DND-41 (cell line): Measurements from ENCODE around the gene IGF2BP3.

Source experiments
- ATAC-seq: fragments of 200-7000 bp; cut with Tn5 transposase; 3 replicates; pipeline ENCODE4 v1.9.1; 2021; ENCODE audit warnings: low read depth; ENCODE audit not compliant: insufficient read depth
- DNase-seq: peaks from one replicate; pipeline ENCODE4 v3.0.0-alpha.2; 2020
- H2AFZ ChIP-seq: 2 replicates; pipeline ENCODE4 v1.6.0; 2012; ENCODE audit warnings: low read depth, low read length
- H3K27ac ChIP-seq: 2 replicates; pipeline ENCODE4 v1.5.1; 2012; ENCODE audit warnings: low read length, inconsistent platforms
- H3K27me3 ChIP-seq: fragments of 200-600 bp; sonication (generic); 2 replicates; pipeline ENCODE4 v1.6.0; 2012; ENCODE audit warnings: low read length, mild to moderate bottlenecking, inconsistent platforms; ENCODE audit not compliant: insufficient read depth, poor library complexity
- H3K36me3 ChIP-seq: 2 replicates; pipeline ENCODE4 v1.5.1; 2012; ENCODE audit warnings: low read length, inconsistent platforms; ENCODE audit not compliant: insufficient read depth
- H3K4me1 ChIP-seq: 2 replicates; pipeline ENCODE4 v1.5.1; 2012; ENCODE audit warnings: mild to moderate bottlenecking, low read length; ENCODE audit not compliant: insufficient read depth
- H3K4me2 ChIP-seq: 2 replicates; pipeline ENCODE4 v1.6.0; 2012; ENCODE audit warnings: mild to moderate bottlenecking, moderate library complexity, low read length, inconsistent platforms; ENCODE audit not compliant: insufficient read depth
- H3K4me3 ChIP-seq, 2 experiments: fragments of 200-600 bp in 1 of 2; shearing (Covaris generic) in 1 of 2; 2 replicates each; pipeline ENCODE4 v1.5.1; 2012 to 2016; ENCODE audit warnings: inconsistent platforms in 2 of 2, low read length in 2 of 2, mild to moderate bottlenecking in 2 of 2, low read depth in 1 of 2, moderate library complexity in 1 of 2
- H3K79me2 ChIP-seq: 2 replicates; pipeline ENCODE4 v1.6.0; 2012; ENCODE audit warnings: low read length, inconsistent platforms; ENCODE audit not compliant: insufficient read depth
- H3K9ac ChIP-seq: 2 replicates; pipeline ENCODE4 v1.6.0; 2012; ENCODE audit warnings: low read depth, mild to moderate bottlenecking, inconsistent platforms, low read length, moderate library complexity
- H3K9me3 ChIP-seq: 2 replicates; pipeline ENCODE4 v1.5.1; 2012; ENCODE audit warnings: low read length, moderate library complexity, mild to moderate bottlenecking, inconsistent platforms; ENCODE audit not compliant: insufficient read depth, severe bottlenecking
- H4K20me1 ChIP-seq: 2 replicates; pipeline ENCODE4 v1.6.0; 2012; ENCODE audit warnings: low read length; ENCODE audit not compliant: insufficient read depth
- EZH2 ChIP-seq: IDR thresholded peaks from 3 replicates; pipeline ENCODE4 v1.6.1; 2012; ENCODE audit warnings: borderline replicate concordance, low read depth, mild to moderate bottlenecking, moderate library complexity, low read length, inconsistent platforms; ENCODE audit not compliant: severe bottlenecking
- TF ChIP-seq, protein P1 (sequence below): IDR thresholded peaks from 2 replicates; pipeline ENCODE4 v1.5.1; 2012; ENCODE audit warnings: borderline replicate concordance, low read length, moderate library complexity, mild to moderate bottlenecking; ENCODE audit not compliant: poor library complexity, severe bottlenecking; ENCODE audit errors: extremely low read depth

Gene IGF2BP3

DNA sequence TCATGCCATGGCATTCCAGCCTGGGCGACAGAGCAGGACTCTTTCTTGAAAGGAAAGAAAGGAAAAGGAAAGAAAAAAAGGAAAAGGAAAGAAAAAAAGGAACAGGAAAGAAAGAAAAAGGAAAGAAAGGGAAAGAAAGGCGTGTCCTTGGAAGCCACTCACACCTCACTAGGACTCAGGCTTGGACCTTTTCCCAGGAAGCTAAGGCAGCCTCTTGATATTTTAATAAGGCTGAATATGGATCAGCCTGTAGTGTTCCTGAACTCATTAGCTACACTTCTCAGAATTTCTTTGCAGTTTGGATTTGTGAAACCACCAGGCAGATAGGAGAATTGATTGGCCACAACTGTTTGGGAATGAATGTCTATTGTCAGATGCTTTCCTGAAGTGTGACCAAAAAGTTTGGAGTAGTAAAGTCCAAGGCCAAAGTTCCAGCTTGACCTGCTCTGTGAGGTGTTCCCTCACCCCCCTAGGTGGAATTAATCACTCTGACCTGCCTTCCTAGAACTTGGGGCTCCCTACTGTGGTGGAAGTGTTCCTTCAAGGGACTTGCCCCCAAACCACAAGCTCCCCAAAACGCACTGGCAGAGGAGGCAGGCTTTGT, 178.2 kb downstream of the IGF2BP3 start:
- no peak for TF ChIP-seq EZH2
- TF ChIP-seq, protein P1, sequence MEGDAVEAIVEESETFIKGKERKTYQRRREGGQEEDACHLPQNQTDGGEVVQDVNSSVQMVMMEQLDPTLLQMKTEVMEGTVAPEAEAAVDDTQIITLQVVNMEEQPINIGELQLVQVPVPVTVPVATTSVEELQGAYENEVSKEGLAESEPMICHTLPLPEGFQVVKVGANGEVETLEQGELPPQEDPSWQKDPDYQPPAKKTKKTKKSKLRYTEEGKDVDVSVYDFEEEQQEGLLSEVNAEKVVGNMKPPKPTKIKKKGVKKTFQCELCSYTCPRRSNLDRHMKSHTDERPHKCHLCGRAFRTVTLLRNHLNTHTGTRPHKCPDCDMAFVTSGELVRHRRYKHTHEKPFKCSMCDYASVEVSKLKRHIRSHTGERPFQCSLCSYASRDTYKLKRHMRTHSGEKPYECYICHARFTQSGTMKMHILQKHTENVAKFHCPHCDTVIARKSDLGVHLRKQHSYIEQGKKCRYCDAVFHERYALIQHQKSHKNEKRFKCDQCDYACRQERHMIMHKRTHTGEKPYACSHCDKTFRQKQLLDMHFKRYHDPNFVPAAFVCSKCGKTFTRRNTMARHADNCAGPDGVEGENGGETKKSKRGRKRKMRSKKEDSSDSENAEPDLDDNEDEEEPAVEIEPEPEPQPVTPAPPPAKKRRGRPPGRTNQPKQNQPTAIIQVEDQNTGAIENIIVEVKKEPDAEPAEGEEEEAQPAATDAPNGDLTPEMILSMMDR: no peak
- Histone ChIP-seq H2AFZ (no peak overlapping the region), H3K27ac (no peak overlapping the region), H3K27me3 (no peaks in the 10 kb centered on the region), H3K36me3 (no peaks in the 10 kb centered on the region), H4K20me1 (no peaks in the 10 kb centered on the region), H3K9ac (no peak overlapping the region), H3K9me3 (no peaks in the 10 kb centered on the region), H3K4me1 (peaks cover 13% of the 10 kb centered on the region), H3K79me2 (no peaks in the 10 kb centered on the region), H3K4me2 (no peak overlapping the region), H3K4me3 (no peak overlapping the region)
- ATAC-seq (no peak), DNase-seq (no peak)

DNA sequence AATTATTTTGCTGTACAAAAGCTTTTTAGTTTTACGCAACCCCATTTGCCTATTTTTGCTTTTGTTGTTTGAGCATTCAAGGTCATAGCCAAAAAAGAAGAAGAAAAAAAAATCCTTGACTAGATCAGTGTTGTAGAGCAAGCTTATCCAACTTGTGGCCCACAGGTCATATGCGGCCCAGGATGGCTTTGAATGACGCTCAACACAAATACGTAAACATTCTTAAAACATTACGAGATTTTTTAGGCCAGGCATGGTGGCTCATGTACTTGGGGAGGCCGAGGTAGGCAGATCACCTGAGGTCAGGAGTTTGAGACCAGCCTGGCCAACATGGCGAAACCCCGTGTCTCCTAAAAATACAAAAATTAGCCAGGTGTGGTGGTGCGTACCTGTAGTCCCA, 179.3 kb downstream of the IGF2BP3 start:
- Histone ChIP-seq H3K27me3 (no peaks in the 10 kb centered on the region), H3K4me2 (no peak overlapping the region), H3K9me3 (no peaks in the 10 kb centered on the region), H3K27ac (no peak overlapping the region), H4K20me1 (no peaks in the 10 kb centered on the region), H3K4me1 (peaks cover 13% of the 10 kb centered on the region), H3K36me3 (no peaks in the 10 kb centered on the region), H3K79me2 (no peaks in the 10 kb centered on the region), H3K9ac (no peak overlapping the region), H3K4me3 (no peak overlapping the region), H2AFZ (no peak overlapping the region)
- no peak for DNase-seq
- no peak for ATAC-seq
- TF ChIP-seq, protein P1: no peak
- no peak for TF ChIP-seq EZH2

DNA sequence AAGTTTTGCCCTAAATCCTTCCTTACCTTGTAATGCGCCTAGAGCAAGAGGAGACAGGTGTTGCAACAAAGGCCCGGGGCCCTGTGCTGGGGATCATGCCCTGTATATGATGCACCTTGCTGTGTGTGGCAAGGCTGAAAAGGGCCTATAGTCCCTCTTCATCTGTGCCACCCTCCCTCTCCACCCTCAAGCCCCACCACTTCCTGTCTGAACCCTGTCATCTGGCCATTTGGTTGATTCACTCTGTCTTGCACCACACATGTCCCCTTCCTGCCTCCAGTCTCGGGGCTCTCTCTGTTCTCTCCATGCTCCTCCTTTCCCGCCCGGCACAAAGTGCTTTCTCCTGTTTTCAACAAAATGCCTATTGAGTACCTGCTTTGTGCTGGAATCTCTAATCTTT, 182.7 kb downstream of the IGF2BP3 start:
- H3K4me2 ChIP-seq: no peak overlapping the region
- H2AFZ ChIP-seq: 0 out of 2 replicates have a peak overlapping the region, but pooled peaks have one; percentile 55
- peak; percentile 72 for ATAC-seq

More for the DNA sequence above, 182.7 kb downstream of the IGF2BP3 start:
- Histone ChIP-seq H3K9me3 (no peaks in the 10 kb centered on the region), H3K9ac (no peak overlapping the region), H3K36me3 (no peaks in the 10 kb centered on the region), H3K4me3 (no peak overlapping the region), H4K20me1 (no peaks in the 10 kb centered on the region), H3K79me2 (no peaks in the 10 kb centered on the region), H3K27ac (no peak overlapping the region), H3K4me1 (peaks cover 13% of the 10 kb centered on the region), H3K27me3 (no peaks in the 10 kb centered on the region)
- DNase-seq: peak; percentile 58
- no peak for TF ChIP-seq EZH2
- TF ChIP-seq, protein P1: no peak
